HepG2 (cell line): ENCODE results near the gene OR2L2. TPM values are rescaled to one million over a fixed set of nuclear protein-coding genes. Genes with fewer than 3 reads are reported as not detected.

Experiments
- ATAC-seq: fragments of 200-7000 bp; cut with Tn5 transposase; 3 replicates; pipeline ENCODE4 v1.9.1; 2020; ENCODE audit warnings: mild to moderate bottlenecking, moderate library complexity
- BruUV-seq: library from RNA; stranded (reverse); fragments of 400-500 nt; replicated peaks from 2 replicates; lab custom pipeline; 2021; lab: Mats Ljungman, UMichigan
- CTCF ChIA-PET: fragments of 300-600 bp; formaldehyde crosslinking; extraction: SDS; loops from one replicate; lab custom pipeline; 2021; ENCODE audit warnings: low total read pairs, inconsistent platforms, low intra/inter-chr PET ratio; lab: Yijun Ruan, JAX
- POLR2A ChIA-PET: fragments of 350-600 bp; sonication (Branson Sonifier 250); formaldehyde crosslinking; loops from one replicate; lab custom pipeline; 2020; ENCODE audit warnings: antibody characterized with exemption, inconsistent platforms; lab: Yijun Ruan, JAX
- DNase-seq: peaks from one replicate; pipeline ENCODE4 v3.0.0-alpha.2; 2015; ENCODE audit warnings: low spot score
- FAIRE-seq: peaks from 3 replicates; lab custom pipeline; 2011; peaks lifted over from hg19 to GRCh38; lab: Jason Lieb, UNC
- H2AFZ ChIP-seq: one replicate; pipeline ENCODE4 v1.6.1; 2011; ENCODE audit warnings: low read length, inconsistent platforms
- H3K27ac ChIP-seq: fragments of 300-600 bp; 3 replicates; pipeline ENCODE4 v1.8.0; 2011; ENCODE audit warnings: mixed run types, mild to moderate bottlenecking, mixed read lengths, low read length, inconsistent platforms; ENCODE audit not compliant: insufficient read depth; ENCODE audit errors: extremely low read length
- H3K27me3 ChIP-seq, 2 experiments: fragments of 200-600 bp in 1 of 2; 2 replicates in 1 of 2; 3 replicates in 1 of 2; pipeline versions ENCODE4 v1.6.0 to v1.8.0; 2011; ENCODE audit warnings: low read length in 2 of 2, mild to moderate bottlenecking in 2 of 2, moderate library complexity in 2 of 2, inconsistent platforms in 1 of 2; ENCODE audit not compliant: insufficient read depth in 2 of 2, control insufficient read depth in 1 of 2
- H3K36me3 ChIP-seq, 2 experiments: fragments of 200-600 bp in 1 of 2; replicated peaks in 1 of 2; 2 replicates in 1 of 2; 3 replicates in 1 of 2; pipeline versions ENCODE4 v1.5.1 to v1.8.0; 2011; ENCODE audit warnings: low read length in 2 of 2, inconsistent platforms in 1 of 2; ENCODE audit not compliant: insufficient read depth in 2 of 2, control insufficient read depth in 1 of 2
- H3K4me1 ChIP-seq: 2 replicates; pipeline ENCODE4 v1.5.1; 2012; ENCODE audit warnings: low read length, inconsistent platforms; ENCODE audit not compliant: insufficient read depth
- H3K4me2 ChIP-seq: 2 replicates; pipeline ENCODE4 v1.6.0; 2011; ENCODE audit warnings: low read depth, low read length, inconsistent platforms
- H3K4me3 ChIP-seq, 3 experiments: fragments of 200-600 bp in 1 of 3; sonication (generic), shearing (Covaris generic) in 1 of 3; replicated peaks in 1 of 3; 2 replicates each; pipeline ENCODE4 v1.5.1; 2011 to 2016; ENCODE audit warnings: low read length in 3 of 3, inconsistent platforms in 2 of 3, low read depth in 2 of 3, mild to moderate bottlenecking in 2 of 3, control low read depth in 1 of 3, mixed read lengths in 1 of 3; ENCODE audit not compliant: insufficient read depth in 1 of 3
- H3K79me2 ChIP-seq: one replicate; pipeline ENCODE4 v1.6.1; 2011; ENCODE audit warnings: low read length, inconsistent platforms; ENCODE audit not compliant: insufficient read depth
- H3K9ac ChIP-seq: 2 replicates; pipeline ENCODE4 v1.6.0; 2011; ENCODE audit warnings: mild to moderate bottlenecking, low read depth, low read length, inconsistent platforms; ENCODE audit not compliant: insufficient read depth
- H3K9me3 ChIP-seq: 2 replicates; pipeline ENCODE4 v1.5.1; 2012; ENCODE audit warnings: mild to moderate bottlenecking, low read length
- H4K20me1 ChIP-seq: 2 replicates; pipeline ENCODE4 v1.6.0; 2011; ENCODE audit warnings: inconsistent platforms, mild to moderate bottlenecking, low read length, moderate library complexity; ENCODE audit not compliant: insufficient read depth
- CEBPB ChIP-seq: IDR thresholded peaks from 2 replicates; pipeline ENCODE4 v1.6.1; 2011; ENCODE audit warnings: low read depth, low read length, improper control_type of control experiment, borderline replicate concordance
- ELK4 ChIP-seq: sonication (generic); formaldehyde crosslinking; IDR thresholded peaks from 2 replicates; pipeline ENCODE4 v1.9.0; 2021; ENCODE audit warnings: missing genetic modification reagents, borderline replicate concordance
- HOXA5 ChIP-seq: sonication (generic); formaldehyde crosslinking; IDR thresholded peaks from 2 replicates; pipeline ENCODE4 v1.4.0; 2020; ENCODE audit warnings: missing genetic modification reagents
- MBD4 ChIP-seq: IDR thresholded peaks from 2 replicates; pipeline ENCODE4 v1.6.1; 2012; ENCODE audit warnings: low read length, inconsistent platforms, borderline replicate concordance
- MYPOP ChIP-seq: sonication (generic); formaldehyde crosslinking; IDR thresholded peaks from 2 replicates; pipeline ENCODE4 v1.8.1; 2023; ENCODE audit warnings: mild to moderate bottlenecking, moderate library complexity, missing genetic modification reagents
- POGK ChIP-seq: sonication (generic); formaldehyde crosslinking; conservative IDR thresholded peaks from 2 replicates; pipeline ENCODE4 v1.8.0; 2022; ENCODE audit warnings: mild to moderate bottlenecking, moderate library complexity, missing genetic modification reagents
- PRDM4 ChIP-seq: sonication (generic); formaldehyde crosslinking; IDR thresholded peaks from 2 replicates; pipeline ENCODE4 v1.9.0; 2021; ENCODE audit warnings: missing genetic modification reagents, borderline replicate concordance
- RORA ChIP-seq: sonication (generic); formaldehyde crosslinking; IDR thresholded peaks from 2 replicates; pipeline ENCODE4 v1.5.0; 2020; ENCODE audit warnings: mild to moderate bottlenecking, missing genetic modification reagents, moderate library complexity
- U2AF2 ChIP-seq: fragments of 200-400 bp; formaldehyde crosslinking; IDR thresholded peaks from 2 replicates; pipeline ENCODE4 v1.6.1; 2017; ENCODE audit warnings: low read depth, mild to moderate bottlenecking, low read length
- ZBED4 ChIP-seq: sonication (generic); formaldehyde crosslinking; IDR thresholded peaks from 2 replicates; pipeline ENCODE4 v1.4.0; 2020; ENCODE audit warnings: missing genetic modification reagents, borderline replicate concordance
- ZNF10 ChIP-seq: sonication (generic); formaldehyde crosslinking; IDR thresholded peaks from 2 replicates; pipeline ENCODE4 v1.4.0; 2020; ENCODE audit warnings: mild to moderate bottlenecking, low read depth, missing genetic modification reagents, borderline replicate concordance
- ZNF564 ChIP-seq: sonication (generic); formaldehyde crosslinking; IDR thresholded peaks from 2 replicates; pipeline ENCODE4 v1.8.1; 2023; ENCODE audit warnings: mild to moderate bottlenecking, missing genetic modification reagents
- ZNF740 ChIP-seq: sonication (generic); formaldehyde crosslinking; IDR thresholded peaks from 2 replicates; pipeline ENCODE4 v1.4.0; 2020; ENCODE audit warnings: missing genetic modification reagents
- ZNF773 ChIP-seq: sonication (generic); formaldehyde crosslinking; IDR thresholded peaks from 2 replicates; pipeline ENCODE4 v1.4.0; 2020; ENCODE audit warnings: missing genetic modification reagents, borderline replicate concordance
- WGBS: methylation state at CpG from one replicate; pipeline ENCODE4 v1.1.6; 2017; ENCODE audit warnings: low lambda C conversion rate; 5-methylcytosine and 5-hydroxymethylcytosine counted together
- in situ Hi-C: cut with HindIII; loops from 2 replicates; pipeline ENCODE4 v1.10.0; 2017; ENCODE audit warnings: low pct_unique_long_range_greater_than_20kb; ENCODE audit not compliant: extremely low pct_ligation_motif_present
- intact Hi-C: fragments of 100-400 bp; cut with micrococcal nuclease; formaldehyde crosslinking; loops from one replicate; pipeline ENCODE4 v1.10.0; 2022; ENCODE audit not compliant: unreplicated experiment
- polyA plus RNA-seq, 8 experiments: library from polyadenylated mRNA; depleted of rRNA in 3 of 8; stranded (reverse) in 7 of 8; unstranded in 1 of 8; fragments of >200 nt; fragmentation: Illumina TruSeq in 4 of 8; extraction: Trizol in 4 of 8; gene quantifications; 2 replicates each; pipeline versions ENCODE4 v1.2.1 to v1.2.3, GENCODE V29; 2011 to 2016; ENCODE audit warnings: low read depth in 4 of 8, missing spikeins in 1 of 8, mixed read lengths in 1 of 8; ENCODE audit not compliant: insufficient read depth in 1 of 8
- total RNA-seq, 5 experiments: library from RNA; depleted of rRNA; stranded (reverse); fragments of >200 nt; fragmentation: Illumina TruSeq; extraction: Trizol; gene quantifications; 2 replicates each; pipeline ENCODE4 v1.2.3, GENCODE V29; 2016; ENCODE audit warnings: low read depth in 1 of 5

The OR2L2 gene
- total and polyA plus RNA-seq, 2 of the 13 experiments (the other 11 are each of a cell fraction or from before 2014, with no cell fraction given), result not detected

- peaks cover 72% of the 10 kb centered on the region for H3K9me3 ChIP-seq
- H3K4me2 ChIP-seq, result no peak overlapping the region
- H2AFZ ChIP-seq, result no peak overlapping the region
- WGBS, result 4% methylated on average over 1 of the region's 1 CpG
- in situ Hi-C loops, result no loop called here
- intact Hi-C loops, result no loop called here
- H3K27ac ChIP-seq, result no peak overlapping the region
- no peaks in the 10 kb centered on the region for H3K4me1 ChIP-seq
- FAIRE-seq, result no peak
- no peaks in the 10 kb centered on the region for H3K79me2 ChIP-seq
- CTCF ChIA-PET, result no interaction called here
- no peak for ATAC-seq
- BruUV-seq, result no TSS peak
- POLR2A ChIA-PET, result no interaction called here
- H3K27me3 ChIP-seq, result no peaks in the 10 kb centered on the region
- no peaks in the 10 kb centered on the region for H3K36me3 ChIP-seq
- H3K9ac ChIP-seq, result no peak overlapping the region
- H3K4me3 ChIP-seq, result no peak overlapping the region
- no peaks in the 10 kb centered on the region for H4K20me1 ChIP-seq
- DNase-seq, result no peak
- no peak for TF ChIP-seq HOXA5 (CRISPR knock-in tag)
- no peak for TF ChIP-seq CEBPB
- no peak for TF ChIP-seq ZNF564
- no peak for TF ChIP-seq ELK4
- no peak for TF ChIP-seq U2AF2
- TF ChIP-seq PRDM4 (CRISPR knock-in tag), result no peak
- TF ChIP-seq ZNF10 (CRISPR knock-in tag), result no peak
- TF ChIP-seq RORA, result no peak
- no peak for TF ChIP-seq ZBED4
- TF ChIP-seq MBD4, result no peak
- TF ChIP-seq POGK, result no peak
- TF ChIP-seq MYPOP, result no peak
- TF ChIP-seq ZNF740 (CRISPR knock-in tag), result no peak
- no peak for TF ChIP-seq ZNF773 (CRISPR knock-in tag)
Observed at GRCh38 chr1:248047008-248047407, 17.1 kb downstream of the OR2L2 start.
